Omental fat pad (tissue), 4 donors: ENCODE data around the gene ZNF644. TPM values are rescaled to one million over a fixed set of nuclear protein-coding genes. Genes with fewer than 3 reads are reported as not detected.

Source experiments
- ATAC-seq: fragments of 150-250 bp; one replicate; pipeline ENCODE4 v1.9.1; 2016; ENCODE audit warnings: mild to moderate bottlenecking, moderate library complexity; ENCODE audit not compliant: low FRiP score
- DNase-seq: peaks from one replicate; pipeline ENCODE4 v3.0.0-alpha.2; 2019; ENCODE audit warnings: low spot score
- total RNA-seq, 4 donors: library from RNA; depleted of rRNA; stranded (reverse); fragments of >200 nt; gene quantifications; one replicate each; pipeline ENCODE4 v1.1.0, GENCODE V29; 2016
- TF ChIP-seq, protein P1 (sequence below), 3 donors: fragments of 450-650 bp; IDR thresholded peaks; one replicate each; pipeline ENCODE4 v1.5.1; 2016 to 2017; ENCODE audit warnings: antibody characterized with exemption in 3 of 3, mild to moderate bottlenecking in 3 of 3, moderate library complexity in 2 of 3

The ZNF644 gene
- total RNA-seq, 4 donors from 2014 or later: 37.9 to 67.0 (median 50.4) TPM

DNA sequence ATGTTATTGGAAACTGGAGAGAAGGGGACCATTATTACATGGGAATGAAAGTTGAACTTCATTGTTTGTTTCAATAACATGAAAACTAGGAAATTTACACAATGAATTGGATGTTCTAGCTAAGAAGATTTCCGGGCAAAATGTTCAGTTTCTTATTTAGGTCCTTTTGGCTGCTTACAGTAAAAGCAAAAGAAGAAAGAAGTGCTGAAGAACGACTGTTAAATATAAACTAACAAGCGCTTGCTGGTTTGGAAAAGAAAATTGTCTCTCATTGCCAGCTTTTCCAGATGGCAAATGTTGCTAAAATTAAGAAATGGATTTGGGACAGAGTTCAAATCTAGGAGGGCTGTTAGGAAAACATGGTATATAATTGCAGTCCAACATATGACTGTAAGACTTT lies 139.6 kb downstream of the ZNF644 start:
- TF ChIP-seq, protein P1, sequence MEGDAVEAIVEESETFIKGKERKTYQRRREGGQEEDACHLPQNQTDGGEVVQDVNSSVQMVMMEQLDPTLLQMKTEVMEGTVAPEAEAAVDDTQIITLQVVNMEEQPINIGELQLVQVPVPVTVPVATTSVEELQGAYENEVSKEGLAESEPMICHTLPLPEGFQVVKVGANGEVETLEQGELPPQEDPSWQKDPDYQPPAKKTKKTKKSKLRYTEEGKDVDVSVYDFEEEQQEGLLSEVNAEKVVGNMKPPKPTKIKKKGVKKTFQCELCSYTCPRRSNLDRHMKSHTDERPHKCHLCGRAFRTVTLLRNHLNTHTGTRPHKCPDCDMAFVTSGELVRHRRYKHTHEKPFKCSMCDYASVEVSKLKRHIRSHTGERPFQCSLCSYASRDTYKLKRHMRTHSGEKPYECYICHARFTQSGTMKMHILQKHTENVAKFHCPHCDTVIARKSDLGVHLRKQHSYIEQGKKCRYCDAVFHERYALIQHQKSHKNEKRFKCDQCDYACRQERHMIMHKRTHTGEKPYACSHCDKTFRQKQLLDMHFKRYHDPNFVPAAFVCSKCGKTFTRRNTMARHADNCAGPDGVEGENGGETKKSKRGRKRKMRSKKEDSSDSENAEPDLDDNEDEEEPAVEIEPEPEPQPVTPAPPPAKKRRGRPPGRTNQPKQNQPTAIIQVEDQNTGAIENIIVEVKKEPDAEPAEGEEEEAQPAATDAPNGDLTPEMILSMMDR (IDR thresholded peaks at IDR 0.05): no peak
- ATAC-seq (no peak), DNase-seq (no peak)

DNA sequence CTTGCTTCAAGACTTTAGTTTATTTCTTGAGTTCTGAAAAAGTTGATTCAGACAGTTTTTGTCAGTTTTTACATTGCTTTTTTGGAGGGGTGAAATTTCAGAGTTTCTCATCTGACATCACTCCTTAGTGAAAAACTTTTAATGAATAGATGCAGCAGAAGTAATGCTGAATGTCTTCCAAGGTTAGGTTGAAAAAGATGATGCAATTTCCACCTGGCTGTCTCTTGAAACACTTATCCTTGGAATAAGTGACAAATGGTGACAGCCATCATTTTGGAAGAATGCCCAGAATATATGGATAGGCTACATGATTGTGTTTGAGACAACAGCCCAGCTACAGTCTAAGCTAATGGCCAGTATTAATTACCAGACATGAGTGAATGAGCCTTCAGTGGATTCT lies 140.8 kb downstream of the ZNF644 start:
- DNase-seq: no peak
- no peak for ATAC-seq
- TF ChIP-seq, protein P1 (IDR thresholded peaks at IDR 0.05): no peak

GRCh38 chr1:90879281-90879680 lies 142.6 kb downstream of the ZNF644 start:
- DNase-seq (no peak), ATAC-seq (no peak)
- TF ChIP-seq, protein P1 (IDR thresholded peaks at IDR 0.05): no peak

DNA sequence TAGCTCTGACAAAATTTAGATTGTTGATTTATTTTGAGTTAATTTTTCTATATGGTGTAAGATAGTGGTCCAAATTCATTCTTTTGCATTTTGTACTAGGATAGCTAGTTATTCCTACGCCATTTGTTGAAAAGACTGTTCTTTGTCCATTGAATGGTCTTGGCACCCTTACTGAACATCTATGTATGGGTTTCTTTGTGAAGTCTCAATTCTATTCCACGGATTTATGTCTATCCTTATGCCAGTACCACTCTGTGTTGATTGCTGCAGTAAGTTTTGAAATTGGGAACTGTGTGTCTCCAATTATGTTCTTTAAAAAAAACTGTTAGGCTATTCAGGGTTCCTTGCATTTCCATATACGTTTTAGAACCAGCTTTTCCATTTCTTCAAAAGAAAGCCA lies 145.7 kb downstream of the ZNF644 start:
- DNase-seq (no peak), ATAC-seq (no peak)
- TF ChIP-seq, protein P1 (IDR thresholded peaks at IDR 0.05): no peak
